ENCODE measurements around the gene ABHD4.

ABHD4 gene

DNA sequence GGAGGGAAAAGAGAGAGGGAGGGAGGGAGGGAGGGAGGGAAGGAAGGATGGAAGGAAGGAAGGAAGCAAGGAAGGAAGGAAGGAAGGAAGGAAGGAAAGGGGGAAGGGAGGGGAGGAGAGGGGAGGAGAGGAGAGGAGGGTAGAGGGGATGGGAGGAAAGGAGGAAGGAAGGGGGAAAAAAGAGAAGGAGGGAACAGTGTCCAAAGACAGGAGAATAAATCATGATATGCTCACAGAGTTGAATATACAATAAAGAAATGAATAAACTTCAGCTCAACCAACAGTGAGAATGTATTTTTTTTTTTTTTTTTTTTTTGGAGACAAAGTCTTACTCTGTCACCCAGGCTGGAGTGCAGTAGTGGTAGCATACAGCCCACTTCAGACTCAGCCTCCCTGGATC lies 42.1 kb downstream of the ABHD4 start:
- Histone ChIP-seq H3K4me3 (ENCODE audit: low read depth, low read length) (no peak overlapping the region), H3K9me3 (ENCODE audit: control insufficient read depth, insufficient read depth, low read length) (no peaks in the 10 kb centered on the region), H3K4me1 (ENCODE audit: control insufficient read depth, insufficient read depth, low read length) (no peaks in the 10 kb centered on the region), H3K9ac (ENCODE audit: low read depth, low read length) (no peak overlapping the region), H3K36me3 (ENCODE audit: control insufficient read depth, insufficient read depth, low read length) (no peaks in the 10 kb centered on the region), H3K27me3 (ENCODE audit: control insufficient read depth, insufficient read depth, low read length) (no peaks in the 10 kb centered on the region)

DNA sequence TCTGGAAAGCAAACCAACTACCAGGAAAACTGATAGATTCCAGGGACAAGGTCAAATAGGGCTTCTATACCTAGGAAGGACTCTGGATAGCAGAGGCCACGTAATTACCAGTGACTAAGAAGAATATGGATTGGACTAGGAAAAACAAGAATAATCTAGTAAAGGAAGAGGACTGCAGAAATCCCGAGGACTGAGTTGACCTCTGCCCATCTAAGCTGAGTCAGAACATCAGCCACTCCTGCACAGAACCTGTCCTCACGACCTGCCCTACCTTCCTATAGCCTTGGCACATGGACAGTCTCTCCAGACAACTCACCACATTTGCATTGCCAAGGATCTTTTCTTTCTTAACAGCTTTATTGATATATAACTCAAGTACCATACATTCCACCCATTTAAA lies 43.7 kb downstream of the ABHD4 start:
- H3K4me1 ChIP-seq (ENCODE audit: control insufficient read depth, insufficient read depth, low read length): no peaks in the 10 kb centered on the region
- H3K36me3 ChIP-seq (ENCODE audit: control insufficient read depth, insufficient read depth, low read length): no peaks in the 10 kb centered on the region

GRCh38 chr14:22644305-22644635 lies 46.2 kb downstream of the ABHD4 start, which contains the start of gene OR6J1:
OR6J1 (minus strand) TSS chr14:22644352; CDS start chr14:22634811, 9,541 bp downstream.
- no peaks in the 10 kb centered on the region for H3K36me3 ChIP-seq (ENCODE audit: control insufficient read depth, insufficient read depth, low read length)
- H3K4me3 ChIP-seq (ENCODE audit: low read depth, low read length): no peak within 1 kb of the TSS
- H3K27me3 ChIP-seq (ENCODE audit: control insufficient read depth, insufficient read depth, low read length): no peaks in the 10 kb centered on the region
- no peaks in the 10 kb centered on the region for H3K9me3 ChIP-seq (ENCODE audit: control insufficient read depth, insufficient read depth, low read length)
- no peaks in the 10 kb centered on the region for H3K4me1 ChIP-seq (ENCODE audit: control insufficient read depth, insufficient read depth, low read length)
- H3K9ac ChIP-seq (ENCODE audit: low read depth, low read length): no peak within 1 kb of the TSS

More for the DNA sequence above, 43.7 kb downstream of the ABHD4 start:
- H3K27me3 ChIP-seq (ENCODE audit: control insufficient read depth, insufficient read depth, low read length): no peaks in the 10 kb centered on the region
- H3K4me3 ChIP-seq (ENCODE audit: low read depth, low read length): no peak overlapping the region
- H3K9me3 ChIP-seq (ENCODE audit: control insufficient read depth, insufficient read depth, low read length): no peaks in the 10 kb centered on the region
- H3K9ac ChIP-seq (ENCODE audit: low read depth, low read length): no peak overlapping the region

DNA sequence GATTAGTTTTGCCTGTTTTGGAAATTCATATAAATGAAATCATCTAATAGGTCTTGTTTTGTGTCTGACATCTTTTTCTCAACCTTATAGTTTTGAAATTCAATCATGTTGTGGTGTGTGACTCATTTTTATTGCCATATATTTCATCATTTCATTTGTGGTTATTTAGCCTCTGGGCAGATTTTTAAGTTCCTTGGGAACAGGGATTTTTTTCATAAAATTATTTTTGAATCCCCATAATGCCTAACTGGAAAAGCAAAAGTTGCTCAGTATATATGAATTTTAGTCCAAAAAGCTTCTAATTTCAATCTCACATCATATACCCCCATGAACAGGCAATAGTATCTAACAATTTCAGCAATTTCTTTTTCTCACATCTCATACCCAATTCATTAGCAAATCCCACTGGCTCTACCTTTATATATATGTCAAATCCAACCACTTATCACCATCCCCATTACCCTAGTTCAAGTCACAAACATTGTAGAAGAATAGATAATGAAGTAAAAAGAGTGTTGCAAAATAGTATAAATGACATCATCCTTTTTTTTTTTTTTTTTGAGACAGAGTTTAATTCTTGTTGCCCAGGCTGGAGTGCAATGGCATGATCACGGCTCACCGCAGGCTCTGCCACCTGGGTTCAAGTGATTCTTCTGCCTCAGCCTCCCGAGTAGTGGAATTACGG lies 48.6 kb downstream of the ABHD4 start:
- Histone ChIP-seq H3K9me3 (ENCODE audit: control insufficient read depth, insufficient read depth, low read length) (no peaks in the 10 kb centered on the region), H3K4me3 (ENCODE audit: low read depth, low read length) (no peak overlapping the region), H3K36me3 (ENCODE audit: control insufficient read depth, insufficient read depth, low read length) (no peaks in the 10 kb centered on the region), H3K4me1 (ENCODE audit: control insufficient read depth, insufficient read depth, low read length) (no peaks in the 10 kb centered on the region), H3K27me3 (ENCODE audit: control insufficient read depth, insufficient read depth, low read length) (no peaks in the 10 kb centered on the region), H3K9ac (ENCODE audit: low read depth, low read length) (no peak overlapping the region)

DNA sequence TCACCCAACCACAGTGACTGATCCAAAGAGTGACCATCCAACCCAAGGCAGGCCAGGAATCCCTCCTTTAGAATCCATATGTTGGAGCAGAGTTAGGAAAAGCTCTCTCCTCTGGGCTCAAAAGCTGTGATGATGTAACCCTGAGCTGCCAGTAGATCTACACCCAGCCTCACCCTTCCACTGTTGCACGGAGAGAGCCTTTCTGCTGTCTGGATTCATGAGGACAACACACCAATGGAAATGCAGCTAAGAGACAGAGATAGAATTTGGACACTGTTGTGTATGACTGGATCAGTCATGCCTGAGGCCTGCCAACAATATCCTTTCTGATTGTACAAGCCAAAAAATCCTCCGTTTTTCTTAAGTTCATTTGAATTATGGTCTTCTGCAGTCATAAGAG lies 50.4 kb downstream of the ABHD4 start:
- no peaks in the 10 kb centered on the region for H3K36me3 ChIP-seq (ENCODE audit: control insufficient read depth, insufficient read depth, low read length)
- H3K4me3 ChIP-seq (ENCODE audit: low read depth, low read length): no peak overlapping the region
- H3K9me3 ChIP-seq (ENCODE audit: control insufficient read depth, insufficient read depth, low read length): no peaks in the 10 kb centered on the region
- no peak overlapping the region for H3K9ac ChIP-seq (ENCODE audit: low read depth, low read length)
- peaks cover 2% of the 10 kb centered on the region for H3K4me1 ChIP-seq (ENCODE audit: control insufficient read depth, insufficient read depth, low read length)
- no peaks in the 10 kb centered on the region for H3K27me3 ChIP-seq (ENCODE audit: control insufficient read depth, insufficient read depth, low read length)

DNA sequence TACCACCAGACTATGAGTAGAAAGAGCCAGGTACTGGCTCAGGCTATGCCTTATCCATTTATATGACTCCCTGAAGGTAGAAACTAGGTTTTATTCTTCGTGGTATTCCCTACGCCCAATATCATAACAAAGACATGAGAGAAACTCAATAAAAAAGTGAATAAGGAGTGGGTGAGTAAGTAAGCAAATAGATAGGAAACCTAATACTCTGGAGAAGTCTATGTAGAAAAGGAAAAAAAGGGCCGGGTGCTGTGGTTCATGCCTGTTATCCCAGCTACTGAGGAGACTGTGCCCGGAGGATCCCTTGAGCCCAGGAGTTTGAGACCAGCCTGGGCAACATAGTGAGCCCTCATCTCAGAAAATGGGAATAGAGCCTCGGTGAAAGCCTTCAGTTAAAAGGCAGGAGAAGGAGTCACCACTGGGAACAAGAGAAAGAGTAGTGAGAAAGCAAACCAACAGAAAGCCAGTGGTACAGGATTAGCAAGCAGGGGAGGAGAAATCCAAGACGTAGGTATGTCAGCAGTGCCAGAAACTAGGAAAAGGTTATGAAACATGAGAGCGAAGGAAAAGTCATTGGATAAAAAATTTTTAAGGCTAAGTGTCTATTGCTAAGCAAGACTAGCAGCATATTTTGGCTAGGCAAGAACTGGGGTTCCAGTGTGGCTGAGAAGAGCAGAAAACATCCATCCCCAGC lies 52.1 kb downstream of the ABHD4 start:
- H3K27me3 ChIP-seq (ENCODE audit: control insufficient read depth, insufficient read depth, low read length): no peaks in the 10 kb centered on the region
- no peak overlapping the region for H3K4me3 ChIP-seq (ENCODE audit: low read depth, low read length)
- H3K36me3 ChIP-seq (ENCODE audit: control insufficient read depth, insufficient read depth, low read length): no peaks in the 10 kb centered on the region
- peaks cover 2% of the 10 kb centered on the region for H3K4me1 ChIP-seq (ENCODE audit: control insufficient read depth, insufficient read depth, low read length)
- H3K9ac ChIP-seq (ENCODE audit: low read depth, low read length): no peak overlapping the region
- H3K9me3 ChIP-seq (ENCODE audit: control insufficient read depth, insufficient read depth, low read length): no peaks in the 10 kb centered on the region

- peaks cover 2% of the 10 kb centered on the region for H3K4me1 ChIP-seq (ENCODE audit: control insufficient read depth, insufficient read depth, low read length)
- H3K36me3 ChIP-seq (ENCODE audit: control insufficient read depth, insufficient read depth, low read length): no peaks in the 10 kb centered on the region
These were observed 52.9 kb downstream of the ABHD4 start for GRCh38 chr14:22650960-22651521.

DNA sequence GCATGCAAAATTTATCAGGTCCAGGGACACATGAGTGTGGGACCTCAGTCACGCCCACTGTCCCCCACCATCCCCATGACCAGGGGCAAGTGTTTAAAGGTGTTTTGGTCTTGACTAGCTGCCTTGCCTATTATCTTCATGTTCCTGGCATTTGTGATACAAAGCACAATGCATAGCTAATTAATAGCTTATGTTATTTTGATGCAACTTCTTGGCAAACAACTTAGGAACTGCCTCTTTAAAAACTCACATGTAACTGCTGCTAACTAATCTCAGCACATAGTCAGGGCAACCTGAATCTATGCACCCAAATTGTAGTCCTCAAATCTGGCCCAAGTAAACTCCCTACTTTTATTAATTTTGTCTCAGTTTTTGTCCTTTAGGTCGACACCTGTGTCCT lies 53.5 kb downstream of the ABHD4 start:
- Histone ChIP-seq H3K9me3 (ENCODE audit: control insufficient read depth, insufficient read depth, low read length) (no peaks in the 10 kb centered on the region), H3K4me3 (ENCODE audit: low read depth, low read length) (no peak overlapping the region), H3K4me1 (ENCODE audit: control insufficient read depth, insufficient read depth, low read length) (peaks cover 2% of the 10 kb centered on the region), H3K27me3 (ENCODE audit: control insufficient read depth, insufficient read depth, low read length) (no peaks in the 10 kb centered on the region), H3K9ac (ENCODE audit: low read depth, low read length) (no peak overlapping the region), H3K36me3 (ENCODE audit: control insufficient read depth, insufficient read depth, low read length) (no peaks in the 10 kb centered on the region)

More at GRCh38 chr14:22650960-22651521, 52.9 kb downstream of the ABHD4 start:
- no peaks in the 10 kb centered on the region for H3K9me3 ChIP-seq (ENCODE audit: control insufficient read depth, insufficient read depth, low read length)
- no peaks in the 10 kb centered on the region for H3K27me3 ChIP-seq (ENCODE audit: control insufficient read depth, insufficient read depth, low read length)
- no peak overlapping the region for H3K4me3 ChIP-seq (ENCODE audit: low read depth, low read length)
- no peak overlapping the region for H3K9ac ChIP-seq (ENCODE audit: low read depth, low read length)

GRCh38 chr14:22653012-22653621 lies 55.0 kb downstream of the ABHD4 start:
- H3K4me3 ChIP-seq (ENCODE audit: low read depth, low read length): no peak overlapping the region
- H3K4me1 ChIP-seq (ENCODE audit: control insufficient read depth, insufficient read depth, low read length): peaks cover 2% of the 10 kb centered on the region
- no peaks in the 10 kb centered on the region for H3K27me3 ChIP-seq (ENCODE audit: control insufficient read depth, insufficient read depth, low read length)
- H3K9me3 ChIP-seq (ENCODE audit: control insufficient read depth, insufficient read depth, low read length): no peaks in the 10 kb centered on the region
- H3K36me3 ChIP-seq (ENCODE audit: control insufficient read depth, insufficient read depth, low read length): no peaks in the 10 kb centered on the region
- no peak overlapping the region for H3K9ac ChIP-seq (ENCODE audit: low read depth, low read length)

DNA sequence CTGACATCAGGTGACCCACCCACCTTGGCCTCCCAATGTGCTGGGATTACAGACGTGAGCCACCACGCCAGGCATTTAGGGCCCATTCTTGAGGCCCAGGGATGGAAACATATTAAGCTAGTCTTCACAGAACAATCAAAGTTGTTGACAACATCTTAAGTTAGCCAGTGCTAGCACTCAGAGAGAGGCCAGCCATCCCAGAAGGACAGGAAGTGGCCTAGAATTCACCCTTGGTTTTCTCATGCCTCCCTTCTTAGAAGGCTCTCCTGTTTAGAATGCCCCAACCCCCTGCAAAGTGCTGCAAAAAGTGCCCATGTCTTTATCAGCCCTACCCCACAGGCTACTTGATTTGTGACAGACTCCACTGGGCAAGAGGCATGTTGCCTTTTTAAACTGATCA lies 58.1 kb downstream of the ABHD4 start:
- H3K27me3 ChIP-seq (ENCODE audit: control insufficient read depth, insufficient read depth, low read length): no peaks in the 10 kb centered on the region

GRCh38 chr14:22656945-22657731 lies 59.0 kb downstream of the ABHD4 start:
- no peak overlapping the region for H3K9ac ChIP-seq (ENCODE audit: low read depth, low read length)
- H3K27me3 ChIP-seq (ENCODE audit: control insufficient read depth, insufficient read depth, low read length): no peaks in the 10 kb centered on the region
- no peaks in the 10 kb centered on the region for H3K36me3 ChIP-seq (ENCODE audit: control insufficient read depth, insufficient read depth, low read length)
- no peaks in the 10 kb centered on the region for H3K9me3 ChIP-seq (ENCODE audit: control insufficient read depth, insufficient read depth, low read length)
- H3K4me3 ChIP-seq (ENCODE audit: low read depth, low read length): no peak overlapping the region
- H3K4me1 ChIP-seq (ENCODE audit: control insufficient read depth, insufficient read depth, low read length): peaks cover 2% of the 10 kb centered on the region

More for the DNA sequence above, 58.1 kb downstream of the ABHD4 start:
- Histone ChIP-seq H3K9me3 (ENCODE audit: control insufficient read depth, insufficient read depth, low read length) (no peaks in the 10 kb centered on the region), H3K4me1 (ENCODE audit: control insufficient read depth, insufficient read depth, low read length) (peaks cover 2% of the 10 kb centered on the region), H3K4me3 (ENCODE audit: low read depth, low read length) (no peak overlapping the region), H3K9ac (ENCODE audit: low read depth, low read length) (no peak overlapping the region), H3K36me3 (ENCODE audit: control insufficient read depth, insufficient read depth, low read length) (no peaks in the 10 kb centered on the region)
